WTC11 (cell line): ENCODE data around the gene PRKCE. TPM values are rescaled to one million over a fixed set of nuclear protein-coding genes. Genes with fewer than 3 reads are reported as not detected.

Experiments used
- ATAC-seq: fragments of 200-7000 bp; cut with Tn5 transposase; 2 replicates; pipeline ENCODE4 v1.10.0; 2021; ENCODE audit warnings: mild to moderate bottlenecking, moderate library complexity
- CTCF ChIA-PET: fragments of 300-600 bp; sonication (Branson Sonifier 250); formaldehyde crosslinking; loops from one replicate; lab custom pipeline; 2021; ENCODE audit warnings: antibody characterized with exemption; lab: Charles Lee
- POLR2A ChIA-PET: fragments of 350-600 bp; sonication (Branson Sonifier 250); formaldehyde crosslinking; loops from one replicate; lab custom pipeline; 2021; ENCODE audit warnings: antibody characterized with exemption; lab: Charles Lee
- DNase-seq: peaks from one replicate; pipeline ENCODE4 v3.0.0; 2021; ENCODE audit warnings: low spot score
- H3K27ac Mint-ChIP-seq: 2 replicates; pipeline ENCODE4 v1.8.0; 2021; ENCODE audit warnings: mixed read lengths
- H3K27me3 Mint-ChIP-seq: 2 replicates; pipeline ENCODE4 v1.8.0; 2021; ENCODE audit warnings: low read depth, mild to moderate bottlenecking, moderate library complexity, mixed read lengths
- H3K36me3 Mint-ChIP-seq: 2 replicates; pipeline ENCODE4 v1.8.0; 2021; ENCODE audit warnings: mixed read lengths
- H3K4me1 Mint-ChIP-seq: 2 replicates; pipeline ENCODE4 v1.8.0; 2022; ENCODE audit warnings: mixed read lengths
- H3K4me3 Mint-ChIP-seq: 2 replicates; pipeline ENCODE4 v1.8.0; 2021; ENCODE audit warnings: mild to moderate bottlenecking, moderate library complexity, mixed read lengths
- H3K9me3 Mint-ChIP-seq: 2 replicates; pipeline ENCODE4 v1.8.0; 2021; ENCODE audit warnings: mixed read lengths
- ATF1 ChIP-seq: sonication (generic); formaldehyde crosslinking; IDR thresholded peaks from 2 replicates; pipeline ENCODE4 v1.8.1; 2023; ENCODE audit warnings: mild to moderate bottlenecking, moderate library complexity, missing genetic modification reagents
- ATF6 ChIP-seq: sonication (generic); formaldehyde crosslinking; IDR thresholded peaks from 2 replicates; pipeline ENCODE4 v1.8.1; 2023; ENCODE audit warnings: mild to moderate bottlenecking, missing genetic modification reagents
- CREB1 ChIP-seq: sonication (generic); formaldehyde crosslinking; IDR thresholded peaks from 2 replicates; pipeline ENCODE4 v1.8.0; 2023; ENCODE audit warnings: mild to moderate bottlenecking, missing genetic modification reagents
- E2F1 ChIP-seq: sonication (generic); formaldehyde crosslinking; IDR thresholded peaks from 2 replicates; pipeline ENCODE4 v1.8.0; 2022; ENCODE audit warnings: mild to moderate bottlenecking, missing genetic modification reagents
- ERG ChIP-seq: fragments of 250-450 bp; sonication (Bioruptor Pico); IDR thresholded peaks from 2 replicates; pipeline ENCODE4 v1.8.0; 2021; ENCODE audit warnings: mild to moderate bottlenecking
- FOXJ3 ChIP-seq: sonication (generic); formaldehyde crosslinking; IDR thresholded peaks from 2 replicates; pipeline ENCODE4 v1.9.0; 2021; ENCODE audit warnings: missing genetic modification reagents, mild to moderate bottlenecking, borderline replicate concordance
- FOXP1 ChIP-seq: sonication (generic); formaldehyde crosslinking; IDR thresholded peaks from 2 replicates; pipeline ENCODE4 v1.8.0; 2022; ENCODE audit warnings: missing genetic modification reagents, mild to moderate bottlenecking, moderate library complexity, borderline replicate concordance
- GABPB1 ChIP-seq: sonication (generic); formaldehyde crosslinking; IDR thresholded peaks from 2 replicates; pipeline ENCODE4 v1.8.1; 2023; ENCODE audit warnings: mild to moderate bottlenecking, missing genetic modification reagents
- GTF2I ChIP-seq: fragments of 250-450 bp; sonication (Bioruptor Pico); conservative IDR thresholded peaks from 2 replicates; pipeline ENCODE4 v1.4.0; 2021; ENCODE audit warnings: mild to moderate bottlenecking
- HMGA2 ChIP-seq: fragments of 250-450 bp; sonication (Bioruptor Pico); IDR thresholded peaks from 2 replicates; pipeline ENCODE4 v1.4.0; 2021; ENCODE audit warnings: mild to moderate bottlenecking, moderate library complexity
- HMGXB4 ChIP-seq: sonication (generic); formaldehyde crosslinking; IDR thresholded peaks from 2 replicates; pipeline ENCODE4 v1.8.1; 2023; ENCODE audit warnings: mild to moderate bottlenecking, moderate library complexity, missing genetic modification reagents
- JAZF1 ChIP-seq: fragments of 250-450 bp; sonication (Bioruptor Pico); IDR thresholded peaks from 2 replicates; pipeline ENCODE4 v1.9.0; 2021; ENCODE audit warnings: moderate library complexity, mild to moderate bottlenecking, inconsistent platforms
- MLX ChIP-seq: sonication (generic); formaldehyde crosslinking; IDR thresholded peaks from 2 replicates; pipeline ENCODE4 v1.8.1; 2023; ENCODE audit warnings: mild to moderate bottlenecking, missing genetic modification reagents, moderate library complexity
- MXD4 ChIP-seq: fragments of 250-450 bp; sonication (Bioruptor Pico); IDR thresholded peaks from 2 replicates; pipeline ENCODE4 v1.8.0; 2021; ENCODE audit warnings: mild to moderate bottlenecking, moderate library complexity, borderline replicate concordance
- NR3C1 ChIP-seq: sonication (generic); formaldehyde crosslinking; conservative IDR thresholded peaks from 2 replicates; pipeline ENCODE4 v1.8.1; 2023; ENCODE audit warnings: low read depth, mild to moderate bottlenecking, missing genetic modification reagents
- OVOL2 ChIP-seq: fragments of 250-450 bp; sonication (Bioruptor Pico); IDR thresholded peaks from 2 replicates; pipeline ENCODE4 v1.9.0; 2021; ENCODE audit warnings: mild to moderate bottlenecking, borderline replicate concordance
- PREB ChIP-seq: sonication (generic); formaldehyde crosslinking; IDR thresholded peaks from 2 replicates; pipeline ENCODE4 v1.8.1; 2022; ENCODE audit warnings: mild to moderate bottlenecking, missing genetic modification reagents, moderate library complexity, borderline replicate concordance
- PRRX2 ChIP-seq: fragments of 250-450 bp; sonication (Bioruptor Pico); IDR thresholded peaks from 2 replicates; pipeline ENCODE4 v1.8.0; 2021; ENCODE audit warnings: mild to moderate bottlenecking
- RELA ChIP-seq: sonication (generic); formaldehyde crosslinking; IDR thresholded peaks from 2 replicates; pipeline ENCODE4 v1.8.1; 2022; ENCODE audit warnings: missing genetic modification reagents, mild to moderate bottlenecking, borderline replicate concordance
- SOX15 ChIP-seq: fragments of 250-450 bp; sonication (Bioruptor Pico); IDR thresholded peaks from 2 replicates; pipeline ENCODE4 v1.9.0; 2021; ENCODE audit warnings: mild to moderate bottlenecking
- TCF7 ChIP-seq: sonication (generic); formaldehyde crosslinking; IDR thresholded peaks from 2 replicates; pipeline ENCODE4 v1.8.0; 2022; ENCODE audit warnings: mild to moderate bottlenecking, low read depth, missing genetic modification reagents, moderate library complexity
- ZNF121 ChIP-seq: sonication (generic); formaldehyde crosslinking; IDR thresholded peaks from 2 replicates; pipeline ENCODE4 v1.8.0; 2023; ENCODE audit warnings: missing genetic modification reagents
- ZNF232 ChIP-seq: sonication (generic); formaldehyde crosslinking; IDR thresholded peaks from 2 replicates; pipeline ENCODE4 v1.8.0; 2022; ENCODE audit warnings: mild to moderate bottlenecking, missing genetic modification reagents
- ZNF263 ChIP-seq: sonication (generic); formaldehyde crosslinking; IDR thresholded peaks from 2 replicates; pipeline ENCODE4 v1.8.1; 2022; ENCODE audit warnings: low read depth, mild to moderate bottlenecking, moderate library complexity, missing genetic modification reagents
- ZNF281 ChIP-seq: sonication (generic); formaldehyde crosslinking; IDR thresholded peaks from 2 replicates; pipeline ENCODE4 v1.8.0; 2023; ENCODE audit warnings: mild to moderate bottlenecking, missing genetic modification reagents
- ZNF396 ChIP-seq: fragments of 250-450 bp; sonication (Bioruptor Pico); IDR thresholded peaks from 2 replicates; pipeline ENCODE4 v1.8.0; 2021; ENCODE audit warnings: mild to moderate bottlenecking, moderate library complexity, borderline replicate concordance
- ZNF671 ChIP-seq: fragments of 250-450 bp; sonication (Bioruptor Pico); IDR thresholded peaks from 2 replicates; pipeline ENCODE4 v1.8.0; 2021; ENCODE audit warnings: mild to moderate bottlenecking
- total RNA-seq: library from RNA; stranded (reverse); gene quantifications from 3 replicates; pipeline ENCODE4 v1.2.3, GENCODE V29; 2021

Gene PRKCE
- total RNA-seq, 1 experiment from 2014 or later = 5.8 TPM

GRCh38 chr2:45755585-45756335, 104.3 kb downstream of the PRKCE start:
- no peak for DNase-seq
- no peak overlapping the region for H3K4me3 Mint-ChIP-seq
- no peaks in the 10 kb centered on the region for H3K36me3 Mint-ChIP-seq
- TF ChIP-seq ZNF281 (CRISPR knock-in tag) (no peak), HMGXB4 (CRISPR knock-in tag) (no peak), ZNF121 (no peak), ERG (CRISPR knock-in tag) (no peak), ATF1 (CRISPR knock-in tag) (no peak), FOXP1 (CRISPR knock-in tag) (no peak), ZNF396 (CRISPR knock-in tag) (no peak), ZNF263 (no peak), FOXJ3 (CRISPR knock-in tag) (no peak), OVOL2 (CRISPR knock-in tag) (no peak), ZNF232 (CRISPR knock-in tag) (no peak), CREB1 (no peak), SOX15 (CRISPR knock-in tag) (no peak), E2F1 (CRISPR knock-in tag) (no peak), TCF7 (CRISPR knock-in tag) (no peak), MLX (CRISPR knock-in tag) (no peak), PRRX2 (CRISPR knock-in tag) (no peak), HMGA2 (CRISPR knock-in tag) (no peak), NR3C1 (CRISPR knock-in tag) (no peak)
- TF ChIP-seq, all 79 proteins: peak for 0
- Mint-ChIP-seq H3K9me3 (no peaks in the 10 kb centered on the region), H3K27me3 (no peaks in the 10 kb centered on the region), H3K27ac (no peak overlapping the region), H3K4me1 (peaks cover 9% of the 10 kb centered on the region)
- ATAC-seq = no peak
- CTCF ChIA-PET = no interaction called here
- POLR2A ChIA-PET = no interaction called here

- ATAC-seq (no peak), DNase-seq (no peak)
- H3K27me3 Mint-ChIP-seq = no peaks in the 10 kb centered on the region
- ChIA-PET CTCF (no interaction called here), POLR2A (no interaction called here)
- H3K27ac Mint-ChIP-seq = no peak overlapping the region
- H3K9me3 Mint-ChIP-seq = no peaks in the 10 kb centered on the region
- H3K4me1 Mint-ChIP-seq = peaks cover 9% of the 10 kb centered on the region
- H3K36me3 Mint-ChIP-seq = no peaks in the 10 kb centered on the region
- H3K4me3 Mint-ChIP-seq = no peak overlapping the region
- TF ChIP-seq MXD4 (no peak), TCF7 (CRISPR knock-in tag) (no peak), RELA (CRISPR knock-in tag) (no peak), PREB (no peak), GABPB1 (CRISPR knock-in tag) (no peak), JAZF1 (CRISPR knock-in tag) (no peak), ZNF671 (CRISPR knock-in tag) (no peak), ATF6 (no peak), GTF2I (no peak)
Measured at GRCh38 chr2:45758018-45758417, 106.5 kb downstream of the PRKCE start.
